Liver (tissue), 3 donors: ENCODE data around the gene DNAH10.

Experiments
- JUND ChIP-seq, 2 donors: IDR thresholded peaks; 2 replicates each; pipeline ENCODE4 v1.6.1; 2016; ENCODE audit warnings: antibody characterized with exemption in 2 of 2
- RAD21 ChIP-seq, 2 donors: IDR thresholded peaks; 2 replicates each; pipeline ENCODE4 v1.6.1; 2016; ENCODE audit warnings: antibody characterized with exemption in 2 of 2, mild to moderate bottlenecking in 2 of 2
- TF ChIP-seq, protein P1 (sequence below): IDR thresholded peaks from 2 replicates; pipeline ENCODE4 v1.6.1; 2016; ENCODE audit warnings: antibody characterized with exemption, mild to moderate bottlenecking
- TF ChIP-seq, protein P2 (sequence below): fragments of 150-350 bp; IDR thresholded peaks from 2 replicates; pipeline ENCODE4 v1.5.1; 2017; ENCODE audit warnings: improper control_type of control experiment, low read depth, low read length; ENCODE audit not compliant: missing input control
- donor health status: healthy.
- donor health status: healthy.

GRCh38 chr12:123943816-123944215, 181.7 kb downstream of the DNAH10 start:
- TF ChIP-seq, protein P1, sequence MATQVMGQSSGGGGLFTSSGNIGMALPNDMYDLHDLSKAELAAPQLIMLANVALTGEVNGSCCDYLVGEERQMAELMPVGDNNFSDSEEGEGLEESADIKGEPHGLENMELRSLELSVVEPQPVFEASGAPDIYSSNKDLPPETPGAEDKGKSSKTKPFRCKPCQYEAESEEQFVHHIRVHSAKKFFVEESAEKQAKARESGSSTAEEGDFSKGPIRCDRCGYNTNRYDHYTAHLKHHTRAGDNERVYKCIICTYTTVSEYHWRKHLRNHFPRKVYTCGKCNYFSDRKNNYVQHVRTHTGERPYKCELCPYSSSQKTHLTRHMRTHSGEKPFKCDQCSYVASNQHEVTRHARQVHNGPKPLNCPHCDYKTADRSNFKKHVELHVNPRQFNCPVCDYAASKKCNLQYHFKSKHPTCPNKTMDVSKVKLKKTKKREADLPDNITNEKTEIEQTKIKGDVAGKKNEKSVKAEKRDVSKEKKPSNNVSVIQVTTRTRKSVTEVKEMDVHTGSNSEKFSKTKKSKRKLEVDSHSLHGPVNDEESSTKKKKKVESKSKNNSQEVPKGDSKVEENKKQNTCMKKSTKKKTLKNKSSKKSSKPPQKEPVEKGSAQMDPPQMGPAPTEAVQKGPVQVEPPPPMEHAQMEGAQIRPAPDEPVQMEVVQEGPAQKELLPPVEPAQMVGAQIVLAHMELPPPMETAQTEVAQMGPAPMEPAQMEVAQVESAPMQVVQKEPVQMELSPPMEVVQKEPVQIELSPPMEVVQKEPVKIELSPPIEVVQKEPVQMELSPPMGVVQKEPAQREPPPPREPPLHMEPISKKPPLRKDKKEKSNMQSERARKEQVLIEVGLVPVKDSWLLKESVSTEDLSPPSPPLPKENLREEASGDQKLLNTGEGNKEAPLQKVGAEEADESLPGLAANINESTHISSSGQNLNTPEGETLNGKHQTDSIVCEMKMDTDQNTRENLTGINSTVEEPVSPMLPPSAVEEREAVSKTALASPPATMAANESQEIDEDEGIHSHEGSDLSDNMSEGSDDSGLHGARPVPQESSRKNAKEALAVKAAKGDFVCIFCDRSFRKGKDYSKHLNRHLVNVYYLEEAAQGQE = no peak
- no peak for TF ChIP-seq JUND (IDR thresholded peaks at IDR 0.05)
- TF ChIP-seq, protein P2, sequence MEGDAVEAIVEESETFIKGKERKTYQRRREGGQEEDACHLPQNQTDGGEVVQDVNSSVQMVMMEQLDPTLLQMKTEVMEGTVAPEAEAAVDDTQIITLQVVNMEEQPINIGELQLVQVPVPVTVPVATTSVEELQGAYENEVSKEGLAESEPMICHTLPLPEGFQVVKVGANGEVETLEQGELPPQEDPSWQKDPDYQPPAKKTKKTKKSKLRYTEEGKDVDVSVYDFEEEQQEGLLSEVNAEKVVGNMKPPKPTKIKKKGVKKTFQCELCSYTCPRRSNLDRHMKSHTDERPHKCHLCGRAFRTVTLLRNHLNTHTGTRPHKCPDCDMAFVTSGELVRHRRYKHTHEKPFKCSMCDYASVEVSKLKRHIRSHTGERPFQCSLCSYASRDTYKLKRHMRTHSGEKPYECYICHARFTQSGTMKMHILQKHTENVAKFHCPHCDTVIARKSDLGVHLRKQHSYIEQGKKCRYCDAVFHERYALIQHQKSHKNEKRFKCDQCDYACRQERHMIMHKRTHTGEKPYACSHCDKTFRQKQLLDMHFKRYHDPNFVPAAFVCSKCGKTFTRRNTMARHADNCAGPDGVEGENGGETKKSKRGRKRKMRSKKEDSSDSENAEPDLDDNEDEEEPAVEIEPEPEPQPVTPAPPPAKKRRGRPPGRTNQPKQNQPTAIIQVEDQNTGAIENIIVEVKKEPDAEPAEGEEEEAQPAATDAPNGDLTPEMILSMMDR = no peak
- no peak for TF ChIP-seq RAD21 (IDR thresholded peaks at IDR 0.05)
